ENCODE measurements around the gene RNF144A. TPM values are rescaled to one million over a fixed set of nuclear protein-coding genes. Genes with fewer than 3 reads are reported as not detected.

The RNF144A gene
- polyA plus RNA-seq, 1 of the 3 experiments (the other 2 are of a cell fraction) = 15.6 TPM

- H2AFZ ChIP-seq (ENCODE audit: low read depth) = no peak overlapping the region; the same call in 1 of the 2 replicates
- H3K9ac ChIP-seq = peak overlapping the region; percentile 70
- H3K9me3 ChIP-seq = no peaks in the 10 kb centered on the region
- WGBS (ENCODE audit: low lambda C conversion rate) = 22% methylated on average over 6 of the region's 6 CpGs
- H3F3A ChIP-seq (replicated peaks; ENCODE audit: insufficient read depth) = peaks cover 56% of the 10 kb centered on the region
- peak overlapping the region; percentile 99 for H3K27ac ChIP-seq (ENCODE audit: low read depth in 2 of 2, low read length in 1 of 2)
- no peaks in the 10 kb centered on the region for H3K27me3 ChIP-seq (ENCODE audit: insufficient read depth)
- ChIA-PET POLR2A (interaction anchor here (0.9 to 1.6 kb wide), 4 partner anchors 19 to 1670 kb away, joined by 4 to 7 read pairs (median 5); partner anchors contain the start of gene ID2), CTCF (interaction anchor here (0.8 to 17.6 kb wide), 11 partner anchors 7 to 132 kb away, joined by 3 to 437 read pairs (median 18); partner anchors contain the start of gene RNF144A)
- no peaks in the 10 kb centered on the region for H3K79me2 ChIP-seq (ENCODE audit: insufficient read depth)
- peaks cover 50 to 94% of the 10 kb centered on the region in 2 experiments for H3K4me1 ChIP-seq (ENCODE audit: control insufficient read depth in 1 of 2, insufficient read depth in 2 of 2, low read depth in 1 of 2, low read length in 1 of 2)
- no peak for DNase-seq
- no peaks in the 10 kb centered on the region for H4K20me1 ChIP-seq (ENCODE audit: insufficient read depth)
- no peaks in the 10 kb centered on the region for H3K9me2 ChIP-seq
- H3K4me2 ChIP-seq = peak overlapping the region; percentile 61
- H3K4me3 ChIP-seq (ENCODE audit: low read depth in 2 of 2, low read length in 1 of 2) = peak overlapping the region in 1 of 2 experiments; percentile 9; a peak in 2 of 4 replicates
- H3K36me3 ChIP-seq (replicated peaks in 1 of 2; ENCODE audit: control insufficient read depth in 1 of 2, insufficient read depth in 2 of 2, low read length in 1 of 2) = no peaks in the 10 kb centered on the region
- TF ChIP-seq MEF2A (IDR thresholded peaks at IDR 0.05; ENCODE audit: borderline replicate concordance, low read depth) = no peak; the same call in 1 of the 2 replicates
- peak; percentile 54; the same call in 1 of the 2 replicates for TF ChIP-seq REST (IDR thresholded peaks at IDR 0.05; ENCODE audit: low read depth, low read length)
- no peak for TF ChIP-seq RFX5 (IDR thresholded peaks at IDR 0.05; ENCODE audit: low read length)
- TF ChIP-seq TCF12 (IDR thresholded peaks at IDR 0.05) = peak; percentile 89
- TF ChIP-seq ZBTB33 (IDR thresholded peaks at IDR 0.05; ENCODE audit: borderline replicate concordance, low read depth) = no peak
- TF ChIP-seq TAF1 (IDR thresholded peaks at IDR 0.05; ENCODE audit: borderline replicate concordance, low read depth, low read length) = peak; percentile 42; the same call in 1 of the 2 replicates
- peak; percentile 66 for TF ChIP-seq TEAD4 (IDR thresholded peaks at IDR 0.05; ENCODE audit: borderline replicate concordance, insufficient read depth)
- TF ChIP-seq SMC3 (IDR thresholded peaks at IDR 0.05; ENCODE audit: low read depth, low read length) = no peak
- TF ChIP-seq GATA2 (CRISPR knock-in tag; IDR thresholded peaks at IDR 0.05) = no peak
- TF ChIP-seq MAX (IDR thresholded peaks at IDR 0.05; ENCODE audit: low read depth) = peak; percentile 54; the same call in 1 of the 2 replicates
- TF ChIP-seq JUND (IDR thresholded peaks at IDR 0.05) = peak; percentile 72
- no peak for TF ChIP-seq IRF3 (IDR thresholded peaks at IDR 0.05; ENCODE audit: low read depth, low read length)
- TF ChIP-seq USF2 (IDR thresholded peaks at IDR 0.05; ENCODE audit: borderline replicate concordance, low read depth, low read length) = no peak
- TF ChIP-seq MXI1 (IDR thresholded peaks at IDR 0.05; ENCODE audit: low read depth, low read length) = no peak
- peak; percentile 53; the same call in 1 of the 2 replicates for TF ChIP-seq POLR2AphosphoS5 (IDR thresholded peaks at IDR 0.05; ENCODE audit: low read depth, low read length)
- TF ChIP-seq GABPA (IDR thresholded peaks at IDR 0.05; ENCODE audit: low read depth) = no peak
- TF ChIP-seq USF1 (IDR thresholded peaks at IDR 0.05; ENCODE audit: borderline replicate concordance, low read depth) = no peak
- TF ChIP-seq FOSL2 (IDR thresholded peaks at IDR 0.05; ENCODE audit: borderline replicate concordance, low read depth) = peak; percentile 77; the same call in 1 of the 2 replicates
- TF ChIP-seq CHD2 (IDR thresholded peaks at IDR 0.05; ENCODE audit: low read length, partially characterized antibody) = no peak
- no peak for TF ChIP-seq RCOR1 (IDR thresholded peaks at IDR 0.05; ENCODE audit: low read length)
- 0 out of 2 replicates have a peak, but pooled peaks have one; percentile 45 for TF ChIP-seq FOXJ3 (CRISPR knock-in tag; IDR thresholded peaks at IDR 0.05)
These were observed 95.0 kb downstream of the RNF144A start for GRCh38 chr2:7012141-7012764.
